ENCODE results near the gene STYXL2.

STYXL2 gene

GRCh38 chr1:167081594-167082156 lies 12.2 kb upstream of the STYXL2 start:
- no peak for DNase-seq (ENCODE audit: low spot score)

- DNase-seq (ENCODE audit: low spot score): no peak
Measured at GRCh38 chr1:167082511-167083027, 11.3 kb upstream of the STYXL2 start.

- no peak for DNase-seq (ENCODE audit: low spot score)
Measured at GRCh38 chr1:167083066-167083665, 10.7 kb upstream of the STYXL2 start.

- DNase-seq (ENCODE audit: low spot score): no peak
Measured at GRCh38 chr1:167083871-167084270, 10.0 kb upstream of the STYXL2 start.

DNA sequence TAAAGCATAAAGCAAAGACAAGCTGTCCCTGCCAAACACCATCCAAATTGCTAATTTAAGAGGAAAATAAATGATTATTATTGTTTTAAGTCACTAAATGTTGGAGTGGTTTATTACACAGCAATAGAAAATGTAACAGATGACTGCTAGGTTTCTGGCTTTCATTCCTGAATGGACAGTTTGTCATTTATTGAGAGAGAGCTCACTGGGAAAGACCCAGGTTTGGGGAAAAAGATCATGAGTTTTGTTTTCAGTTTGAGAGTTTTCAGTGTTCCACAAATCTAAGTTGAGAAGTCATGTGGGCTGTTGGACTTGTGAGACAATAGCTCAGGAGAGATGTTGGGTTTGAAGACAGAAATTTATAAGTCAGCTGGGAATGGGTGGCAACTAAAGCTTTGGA lies 9.1 kb upstream of the STYXL2 start:
- no peak for DNase-seq (ENCODE audit: low spot score)

GRCh38 chr1:167086033-167086432 lies 7.8 kb upstream of the STYXL2 start:
- DNase-seq (ENCODE audit: low spot score): no peak

- DNase-seq (ENCODE audit: low spot score): no peak
Measured at GRCh38 chr1:167086768-167087167, 7.1 kb upstream of the STYXL2 start.

DNA sequence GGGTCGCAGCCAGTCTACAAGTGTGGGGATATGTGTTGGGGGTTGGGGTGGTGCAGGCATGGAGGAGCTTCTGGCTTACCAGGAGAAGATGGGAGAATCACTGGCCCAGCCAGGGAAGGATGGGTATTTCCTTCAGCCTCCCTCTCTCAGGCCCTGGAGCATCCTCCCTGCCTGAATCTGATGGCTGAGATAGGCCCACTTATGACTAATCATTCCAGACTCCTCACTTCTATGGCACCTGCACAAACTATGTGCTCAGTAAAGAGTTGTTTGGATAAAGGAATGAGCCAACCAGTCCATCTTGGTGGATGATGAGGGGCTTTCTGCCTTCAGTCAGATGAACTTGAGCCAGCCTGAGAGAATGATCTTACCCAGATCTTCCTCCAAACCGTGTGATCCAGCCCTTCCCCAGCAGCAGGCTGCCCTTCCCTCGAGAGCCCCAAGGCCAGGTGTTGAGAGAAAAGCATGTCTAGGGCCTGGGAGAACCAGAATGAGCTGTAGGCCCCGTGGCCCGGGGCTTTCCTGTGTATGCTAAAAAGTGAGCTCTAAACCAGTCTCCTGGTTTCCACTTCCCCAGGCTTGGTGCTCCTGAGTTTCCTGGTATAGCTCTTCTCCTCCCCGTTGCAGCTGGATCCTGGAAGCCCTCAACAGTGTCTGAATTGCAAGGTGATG lies 5.0 kb upstream of the STYXL2 start:
- DNase-seq (ENCODE audit: low spot score): no peak

DNA sequence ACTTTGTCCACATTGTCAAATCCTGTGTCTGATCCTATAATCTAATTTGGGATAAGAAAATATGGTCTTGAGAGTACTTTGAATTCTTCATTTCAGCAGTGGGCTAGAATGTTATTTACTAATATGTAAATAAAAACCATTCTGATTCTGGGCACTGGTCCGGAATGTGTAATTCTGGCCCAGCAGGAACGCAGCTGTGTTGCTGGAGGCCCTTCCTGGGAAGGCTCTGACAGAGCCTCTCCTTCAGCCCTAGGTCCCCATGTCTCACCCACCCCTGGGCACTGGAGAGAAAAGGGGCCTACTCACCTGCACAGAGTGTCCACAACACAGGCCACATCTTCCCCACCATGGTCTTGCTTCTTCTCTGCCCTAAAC lies 3.9 kb upstream of the STYXL2 start:
- DNase-seq (ENCODE audit: low spot score): no peak

- no peak for DNase-seq (ENCODE audit: low spot score)
Measured at GRCh38 chr1:167090314-167090942, 3.4 kb upstream of the STYXL2 start, which contains the start of gene GPA33. TSS of gene GPA33 (minus strand) at chr1:167090377. CDS start at chr1:167090287, 90 bp downstream.

DNA sequence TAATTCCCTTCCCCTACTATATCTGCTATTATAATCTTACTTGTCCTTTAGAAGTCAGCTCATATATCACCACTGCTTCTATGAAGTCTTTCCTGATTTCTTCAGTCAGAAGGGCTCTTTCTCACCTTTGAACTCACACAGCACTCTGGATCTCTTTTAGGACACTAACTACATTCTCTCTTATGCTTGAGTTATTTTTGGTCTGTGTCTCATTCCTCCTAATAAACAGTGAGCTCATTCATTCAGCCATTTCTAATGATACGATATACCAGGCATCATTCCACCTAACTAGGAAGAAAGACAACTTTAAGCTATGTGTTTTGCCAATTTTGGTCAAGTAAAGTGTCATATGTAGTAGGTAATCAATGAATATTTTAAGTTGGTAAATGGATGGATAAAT lies 1.2 kb upstream of the STYXL2 start:
- DNase-seq (ENCODE audit: low spot score): no peak

GRCh38 chr1:167094690-167095089 lies 815 bp downstream of the STYXL2 start:
- DNase-seq (ENCODE audit: low spot score): no peak

GRCh38 chr1:167095368-167095767 lies 1.5 kb downstream of the STYXL2 start:
- no peak for DNase-seq (ENCODE audit: low spot score)

GRCh38 chr1:167099851-167100250 lies 6.0 kb downstream of the STYXL2 start:
- DNase-seq (ENCODE audit: low spot score): no peak

DNA sequence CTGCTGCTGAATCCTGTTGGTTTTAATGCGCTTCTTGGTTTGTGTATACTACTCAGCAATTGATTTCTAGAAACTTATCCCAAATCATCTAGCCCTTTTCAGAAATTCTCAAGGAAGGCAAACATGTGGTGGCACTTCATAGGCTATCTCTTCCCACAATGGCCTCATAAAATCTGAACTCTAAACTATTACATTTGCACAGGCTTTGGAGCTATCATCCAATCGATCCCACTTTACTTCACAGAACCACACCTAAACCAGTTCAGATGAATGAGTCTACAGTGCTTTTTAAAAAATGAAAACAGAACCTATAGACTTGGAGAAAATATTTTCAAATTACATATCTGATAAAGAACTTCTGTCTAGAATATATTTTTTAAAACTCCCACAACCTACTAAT lies 6.9 kb downstream of the STYXL2 start:
- no peak for DNase-seq (ENCODE audit: low spot score)

DNA sequence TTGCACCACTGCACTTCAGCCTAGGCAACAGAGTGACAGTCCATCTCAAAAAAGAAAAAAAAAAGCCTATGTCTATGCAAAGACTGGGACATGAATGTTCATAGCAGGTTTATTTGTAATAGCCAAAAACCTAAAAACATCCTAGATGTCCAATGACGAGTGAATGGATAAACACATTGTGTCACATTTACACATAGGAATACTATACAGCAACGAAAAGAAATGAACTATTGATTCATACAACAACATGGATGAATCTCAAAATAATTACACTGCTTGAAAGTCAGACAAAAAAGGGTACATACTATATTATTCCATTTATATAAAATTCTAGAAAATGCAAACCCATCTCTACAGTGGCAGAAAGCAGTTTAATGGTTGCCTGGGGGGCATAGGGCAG lies 7.9 kb downstream of the STYXL2 start:
- no peak for DNase-seq (ENCODE audit: low spot score)

DNA sequence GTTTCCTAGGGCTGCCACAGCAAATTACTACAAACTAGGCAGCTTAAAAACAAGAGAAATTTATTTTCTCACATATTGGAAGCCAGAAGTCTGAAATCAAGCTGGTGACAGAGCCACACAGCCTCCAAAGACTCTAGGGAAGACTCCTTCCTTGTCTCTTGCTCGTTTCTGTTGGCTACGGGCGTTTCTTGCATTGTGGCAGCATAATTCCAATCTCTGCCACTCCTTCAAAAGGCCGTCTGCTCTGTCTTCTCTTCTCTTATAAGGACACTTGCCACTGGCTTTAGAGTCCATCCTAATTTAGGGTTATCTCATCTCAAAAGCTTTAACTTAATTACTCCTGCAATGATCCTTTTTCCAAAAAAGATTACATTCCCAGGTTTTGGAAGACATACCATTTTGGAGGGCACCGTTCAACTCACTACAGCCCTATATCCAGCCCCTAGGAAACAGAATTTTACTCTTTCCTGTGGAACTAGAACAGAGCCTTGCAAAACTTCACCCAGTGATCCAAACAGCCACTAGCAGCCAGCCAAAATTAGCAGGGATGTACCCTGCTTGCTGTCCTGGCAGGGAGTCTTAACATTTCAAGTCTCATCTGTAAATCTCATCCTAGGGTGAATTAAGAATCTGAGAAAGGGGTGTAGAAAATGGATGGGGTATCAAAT lies 9.2 kb downstream of the STYXL2 start:
- DNase-seq (ENCODE audit: low spot score): no peak

GRCh38 chr1:167104256-167104633 lies 10.4 kb downstream of the STYXL2 start:
- DNase-seq (ENCODE audit: low spot score): no peak

DNA sequence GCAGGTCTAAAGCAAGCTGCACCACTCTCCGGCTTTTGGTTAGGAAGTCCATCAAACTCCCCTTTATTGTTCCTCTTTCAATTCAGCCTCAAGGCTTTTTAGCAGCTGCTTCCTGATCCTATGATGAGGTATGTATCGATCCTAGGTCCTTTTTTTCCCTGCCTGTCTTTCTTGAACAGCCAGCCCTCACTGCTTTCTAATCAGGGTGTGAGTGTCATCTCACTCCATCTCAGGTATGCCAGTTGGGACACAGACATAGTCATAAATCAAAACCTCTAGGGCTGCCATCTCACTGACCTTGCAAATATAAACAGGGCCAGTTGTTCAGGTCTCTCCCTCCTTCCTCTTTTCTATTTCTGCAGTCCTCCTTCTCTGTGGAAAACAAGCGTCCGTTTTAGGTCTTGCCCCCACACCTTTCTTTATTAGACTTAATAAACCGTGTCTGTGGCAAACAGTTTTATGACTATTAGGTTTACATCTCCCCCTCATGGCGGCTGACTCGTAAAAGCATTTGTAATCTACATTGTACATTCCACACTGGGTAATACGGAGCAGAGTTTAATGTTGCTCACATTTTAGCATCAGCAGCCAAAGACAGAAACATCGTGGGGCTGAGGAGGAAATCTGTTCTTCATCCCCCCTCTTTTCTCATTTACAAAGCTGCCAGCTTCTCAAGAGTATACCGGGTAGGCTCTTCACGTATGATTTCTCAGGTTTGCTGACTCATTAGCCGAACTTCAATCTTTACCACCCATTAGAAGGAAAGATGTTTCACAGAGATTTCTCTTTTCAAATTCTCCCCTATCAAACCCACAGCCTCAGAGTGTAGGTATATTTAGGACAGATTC lies 11.6 kb downstream of the STYXL2 start:
- DNase-seq (ENCODE audit: low spot score): no peak

DNA sequence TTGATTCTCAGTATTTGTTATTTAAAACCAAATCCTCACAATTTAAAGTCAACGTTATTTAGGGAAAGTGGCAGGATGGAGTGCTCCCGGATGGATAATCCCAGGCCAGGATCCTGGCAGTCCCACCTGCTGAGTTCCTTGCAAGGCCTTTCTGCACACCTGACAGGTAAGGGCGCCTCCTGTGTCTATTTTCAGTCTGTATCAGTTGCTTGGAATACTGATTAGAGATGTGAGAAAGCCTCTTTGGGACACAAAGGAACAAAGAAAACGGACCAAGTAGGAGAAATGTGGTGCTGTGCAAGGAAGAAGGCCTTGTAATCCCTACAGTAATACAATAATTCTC lies 12.2 kb downstream of the STYXL2 start:
- no peak for DNase-seq (ENCODE audit: low spot score)

GRCh38 chr1:167107456-167107855 lies 13.6 kb downstream of the STYXL2 start:
- no peak for DNase-seq (ENCODE audit: low spot score)

- no peak for DNase-seq (ENCODE audit: low spot score)
Measured at GRCh38 chr1:167109125-167109524, 15.2 kb downstream of the STYXL2 start.

All from AG08396 (cell line).